ENCODE results near the gene GOLGA8J.
A peak's percentile ranks its signal among the peaks of the same experiment; 100 is the strongest.
"Not testable (repeated sequence)": the region's sequence is repeated elsewhere in the genome, so short reads cannot be mapped to it uniquely, and the experiment has no call there.

GOLGA8J gene

DNA sequence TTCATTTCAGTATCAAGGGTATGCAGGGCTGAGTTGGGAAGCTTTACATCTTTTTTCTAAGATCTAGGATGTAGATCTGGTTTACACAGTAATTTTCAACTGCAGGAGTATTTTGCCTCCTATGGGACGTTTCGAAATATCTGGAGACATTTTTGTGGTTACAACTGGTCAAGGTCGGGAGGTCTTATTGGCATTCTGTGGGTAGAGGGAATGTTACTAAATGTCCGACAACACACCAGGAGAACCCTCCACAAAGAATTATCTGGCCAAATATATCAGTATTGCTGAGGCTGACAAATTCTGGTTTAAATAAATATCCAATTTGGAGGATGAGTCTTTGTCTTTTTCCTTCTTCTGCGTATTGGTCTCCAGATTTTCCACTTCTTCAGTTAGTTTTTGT is 1.9 kb upstream of the GOLGA8J start:
- DNase-seq (ENCODE audit: low spot score): peak; percentile 20

DNA sequence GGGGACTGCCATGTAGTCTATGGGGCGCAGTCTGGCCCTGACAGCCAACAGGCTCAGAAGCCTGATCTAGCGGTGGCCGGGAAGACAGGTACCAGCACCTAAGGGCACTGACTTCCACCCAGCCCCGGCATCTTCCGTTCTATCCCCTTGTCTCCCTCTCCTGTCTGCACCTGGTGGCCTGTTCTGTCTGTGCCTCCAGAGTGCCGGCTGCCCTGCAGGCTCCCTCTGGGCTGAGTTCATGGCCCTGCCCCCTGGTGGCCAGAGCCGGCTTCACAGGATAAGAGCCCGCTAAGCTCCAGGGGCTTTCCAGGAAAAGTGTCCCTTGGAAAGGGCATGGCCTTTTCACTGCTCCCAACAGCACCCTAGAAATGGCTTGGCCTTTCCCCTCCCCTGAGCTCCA is 15.1 kb downstream of the GOLGA8J start:
- not testable (repeated sequence) for DNase-seq (ENCODE audit: low spot score)

DNA sequence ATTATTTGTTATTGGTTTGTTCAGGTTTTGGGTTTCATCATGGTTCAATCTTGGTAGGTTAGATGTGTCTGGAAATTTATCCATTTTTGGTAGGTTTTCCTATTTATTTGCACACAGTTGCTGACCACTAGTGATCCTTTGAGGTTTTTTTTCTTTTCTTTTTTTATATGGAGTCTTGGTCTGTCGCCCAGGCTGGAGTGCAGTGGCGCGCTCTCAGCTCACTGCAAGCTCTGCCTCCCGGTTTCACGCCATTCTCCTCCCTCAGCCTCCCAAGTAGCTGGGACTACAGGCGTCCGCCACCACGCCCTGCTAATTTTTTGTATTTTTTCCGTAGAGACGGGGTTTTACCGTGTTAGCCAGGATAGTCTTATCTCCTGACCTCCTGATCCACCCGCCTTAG is 20.1 kb downstream of the GOLGA8J start:
- not testable (repeated sequence) for DNase-seq (ENCODE audit: low spot score)

DNA sequence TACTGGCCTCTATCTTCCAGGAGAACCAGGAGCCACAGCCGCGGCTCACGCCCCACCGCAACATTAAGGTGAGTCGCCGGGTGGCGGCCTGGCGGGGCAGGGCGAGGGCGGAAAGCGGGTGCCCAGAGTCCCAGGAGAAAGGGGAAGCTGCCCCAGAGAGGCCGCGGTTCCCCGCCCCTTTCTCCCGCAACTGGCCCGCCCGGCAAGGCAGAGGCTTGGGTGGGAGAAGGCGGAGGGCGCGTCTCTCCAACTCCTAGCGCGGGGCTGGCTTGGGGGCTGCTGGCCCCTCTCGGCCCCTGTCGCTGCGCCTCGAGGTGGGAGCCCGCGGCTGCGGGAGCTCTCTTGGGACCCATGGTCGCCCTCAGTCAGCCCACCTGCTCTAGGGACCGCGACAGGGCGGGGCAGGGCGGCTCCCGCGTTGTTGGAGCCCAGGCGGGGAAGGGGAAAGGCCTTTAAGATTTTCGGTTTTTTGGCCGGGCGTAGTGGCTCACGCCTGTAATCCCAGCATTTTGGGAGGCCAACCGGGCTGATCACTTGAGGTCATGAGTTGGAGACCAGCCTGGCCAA is 21.3 kb downstream of the GOLGA8J start:
- DNase-seq (ENCODE audit: low spot score): not testable (repeated sequence)

DNA sequence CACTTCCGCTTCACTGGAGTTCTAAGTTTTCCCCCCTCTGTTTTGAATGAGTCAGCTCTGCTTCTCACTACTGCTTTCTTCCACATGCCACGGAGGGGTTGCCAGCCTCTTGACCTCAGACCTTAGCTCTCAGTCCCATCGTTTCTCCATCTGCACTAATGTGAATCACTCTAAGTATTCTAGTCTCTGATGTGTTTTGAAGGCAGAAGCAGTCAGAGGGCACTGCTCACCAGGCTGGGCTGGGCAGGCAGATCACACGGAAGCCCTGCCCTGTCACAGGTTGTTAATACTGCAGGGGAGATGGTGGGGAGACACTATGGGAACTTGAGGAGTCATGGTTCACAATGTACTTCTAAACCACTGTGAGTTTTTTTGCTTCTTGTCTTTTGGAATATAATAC is 27.8 kb downstream of the GOLGA8J start:
- DNase-seq (ENCODE audit: low spot score): not testable (repeated sequence)

DNA sequence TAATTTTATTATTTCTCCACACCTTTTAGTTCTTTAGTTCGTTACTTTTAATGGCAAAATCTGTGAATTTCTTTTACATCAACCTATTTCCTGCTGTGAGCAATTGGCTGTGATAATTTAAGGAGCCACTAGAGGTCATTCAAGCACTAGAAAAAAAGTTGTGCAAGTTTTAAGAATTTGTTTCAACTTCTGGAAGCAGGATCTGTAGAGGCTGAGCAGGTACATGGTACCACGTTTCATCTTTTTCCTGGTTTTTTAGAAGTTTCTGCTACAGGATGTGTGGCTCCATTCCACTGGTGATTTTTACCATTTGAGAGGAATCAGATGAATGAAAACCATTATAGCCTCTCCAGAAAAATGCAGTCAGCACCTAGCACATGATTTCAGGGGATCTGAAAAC is 47.3 kb downstream of the GOLGA8J start:
- DNase-seq (ENCODE audit: low spot score): not testable (repeated sequence)

DNA sequence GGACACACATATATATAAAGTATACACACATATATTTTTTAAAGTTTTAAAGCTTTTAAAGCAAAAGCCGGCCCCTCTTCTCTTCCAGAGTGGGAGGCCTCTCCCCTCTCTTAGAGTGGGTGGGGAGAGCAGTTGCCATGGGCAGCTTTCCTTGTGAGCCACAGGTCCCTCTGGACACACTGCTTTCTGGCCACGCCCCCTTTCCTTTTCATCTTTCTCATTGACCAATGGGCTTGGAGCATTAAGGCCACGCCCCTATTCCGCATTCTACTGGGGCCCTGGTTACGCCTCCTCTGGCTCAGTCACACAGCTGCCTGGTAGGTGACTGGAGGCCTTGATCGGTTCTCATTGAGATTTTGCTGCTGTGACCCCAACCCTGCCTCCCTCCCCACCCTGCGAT is 52.0 kb downstream of the GOLGA8J start, which contains the start of gene GOLGA8T:
TSS of gene GOLGA8T (plus strand) at position 301 of the 400 bp plus-strand sequence. CDS start at position 399, 98 bp downstream.
- DNase-seq (ENCODE audit: low spot score): not testable (repeated sequence)

Measured in SW480 (cell line).